ENCODE data around the gene RCL1. TPM values are rescaled to one million over a fixed set of nuclear protein-coding genes. Genes with fewer than 3 reads are reported as not detected.
"Not testable (repeated sequence)": the region's sequence is repeated elsewhere in the genome, so short reads cannot be mapped to it uniquely, and the experiment has no call there.

Gene RCL1
- total RNA-seq, result 34.5 and 36.3 TPM in 2 replicates

DNA sequence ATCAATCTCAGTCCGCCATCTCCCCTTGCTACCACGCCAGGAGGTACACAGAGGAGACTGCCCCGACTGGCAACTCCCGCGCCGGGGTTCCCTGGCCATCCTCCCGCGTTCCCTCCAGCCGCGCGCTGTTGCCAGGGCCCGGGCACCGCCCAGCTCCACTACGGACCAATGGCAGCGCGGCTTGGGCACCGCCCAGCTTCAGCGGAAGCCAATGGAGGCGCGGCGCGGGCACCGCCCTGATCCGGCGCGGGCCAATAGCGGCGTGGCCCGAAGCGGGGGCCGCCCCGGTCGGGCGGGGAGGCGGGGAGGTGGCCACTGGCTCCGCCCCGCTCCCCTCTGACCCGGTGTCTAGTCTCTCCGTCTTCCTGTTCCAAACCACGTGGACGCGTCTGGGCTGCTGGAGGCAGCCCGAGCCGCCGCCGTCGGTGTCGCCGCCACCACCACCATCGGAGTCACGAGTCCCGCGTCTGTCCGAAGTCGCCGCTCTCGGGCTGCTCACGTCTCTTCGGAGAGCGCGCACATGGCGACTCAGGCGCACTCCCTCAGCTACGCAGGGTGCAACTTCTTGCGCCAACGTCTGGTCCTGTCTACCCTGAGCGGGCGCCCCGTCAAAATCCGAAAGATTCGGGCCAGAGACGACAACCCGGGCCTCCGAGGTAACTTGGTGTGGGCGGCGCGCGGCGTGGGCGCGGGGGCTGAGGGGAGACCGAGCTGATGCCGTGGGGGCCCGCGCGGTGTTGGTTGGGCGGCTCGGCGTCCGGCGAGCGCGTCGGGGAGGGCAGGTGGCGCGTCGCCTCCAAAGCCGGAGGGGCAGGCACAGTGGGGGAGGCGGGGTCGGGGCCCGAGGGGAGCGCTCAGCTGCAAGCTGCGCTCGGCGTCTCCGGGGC lies at the start of gene RCL1:
TSS of gene RCL1 (plus strand) at position 373 of the 887 bp plus-strand sequence. CDS start at position 521, 148 bp downstream.
- intact Hi-C loops (cut with micrococcal nuclease), result loop anchor here (1.0 to 2.0 kb wide), 6 partner anchors 40 to 836 kb away; partner anchors contain the start of genes AK3, CDC37L1 and RIC1
- peak within 1 kb of the TSS; percentile 93 for H3K4me3 Mint-ChIP-seq (ENCODE audit: low read depth)
- peaks cover 40% of the 10 kb centered on the region for H3K4me1 Mint-ChIP-seq (ENCODE audit: low read depth)
- H3K36me3 Mint-ChIP-seq (ENCODE audit: low read depth), result peaks cover 22% of the 10 kb centered on the region
- DNase-seq (ENCODE audit: low spot score), result peak; percentile 97
- H3K27me3 Mint-ChIP-seq (ENCODE audit: low read depth), result peaks cover 2% of the 10 kb centered on the region
- H3K27ac Mint-ChIP-seq, result peak within 1 kb of the TSS; percentile 90
- no peaks in the 10 kb centered on the region for H3K9me3 Mint-ChIP-seq

DNA sequence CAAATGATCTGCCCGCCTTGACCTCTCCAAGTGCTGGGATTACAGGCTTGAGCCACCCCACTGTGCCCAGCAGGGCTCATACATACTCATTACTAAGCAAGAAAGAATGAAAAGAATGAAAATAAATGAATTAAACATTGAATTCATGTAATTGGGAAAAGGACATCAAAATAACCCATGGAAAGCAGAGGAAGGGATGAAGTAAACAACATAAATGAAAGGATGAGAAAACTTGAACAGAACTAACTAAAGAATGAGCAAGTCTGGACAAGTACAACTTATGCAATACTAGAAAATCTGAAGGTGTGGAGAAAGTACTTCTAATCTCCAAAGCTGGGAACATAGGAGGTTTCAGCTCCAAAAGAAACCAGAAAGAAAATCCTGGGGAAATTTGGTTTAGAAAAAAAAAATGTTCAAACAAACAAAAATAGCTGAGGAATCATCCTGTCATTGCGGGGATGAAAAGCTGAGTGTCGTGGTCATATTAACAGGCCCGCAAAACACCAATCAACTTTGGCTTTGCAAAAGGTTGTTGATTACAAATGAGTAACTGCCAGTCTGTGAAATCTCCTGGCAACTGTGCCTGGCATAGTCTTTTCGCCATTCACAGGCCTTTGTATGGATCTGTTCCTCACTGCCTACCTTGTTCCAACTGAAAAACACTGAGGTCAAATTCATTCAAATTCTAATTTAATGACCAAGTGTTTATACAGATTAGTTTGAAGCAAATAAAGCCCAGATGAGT lies 49.4 kb upstream of the RCL1 start:
- peaks cover 11% of the 10 kb centered on the region for H3K36me3 Mint-ChIP-seq (ENCODE audit: low read depth)
- H3K27ac Mint-ChIP-seq, result no peak overlapping the region
- DNase-seq (ENCODE audit: low spot score), result no peak
- intact Hi-C loops (cut with micrococcal nuclease), result loop anchor here (5.0 kb wide), 4 partner anchors 81 to 1099 kb away; partner anchors contain the start of genes JAK2, PLGRKT and PLPP6
- H3K9me3 Mint-ChIP-seq, result no peaks in the 10 kb centered on the region
- peaks cover 30% of the 10 kb centered on the region for H3K4me1 Mint-ChIP-seq (ENCODE audit: low read depth)
- H3K4me3 Mint-ChIP-seq (ENCODE audit: low read depth), result no peak overlapping the region
- H3K27me3 Mint-ChIP-seq (ENCODE audit: low read depth), result no peaks in the 10 kb centered on the region

- Mint-ChIP-seq H3K4me1 (ENCODE audit: low read depth) (peaks cover 18% of the 10 kb centered on the region), H3K9me3 (no peaks in the 10 kb centered on the region), H3K4me3 (ENCODE audit: low read depth) (no peak overlapping the region), H3K36me3 (ENCODE audit: low read depth) (no peaks in the 10 kb centered on the region), H3K27ac (no peak overlapping the region), H3K27me3 (ENCODE audit: low read depth) (no peaks in the 10 kb centered on the region)
- intact Hi-C loops (cut with micrococcal nuclease), result no loop called here
- DNase-seq (ENCODE audit: low spot score), result no peak
Observed at GRCh38 chr9:4746278-4747030, 46.3 kb upstream of the RCL1 start.

- Mint-ChIP-seq H3K9me3 (no peaks in the 10 kb centered on the region), H3K36me3 (ENCODE audit: low read depth) (no peaks in the 10 kb centered on the region), H3K27me3 (ENCODE audit: low read depth) (peaks cover 11% of the 10 kb centered on the region), H3K27ac (no peak overlapping the region), H3K4me1 (ENCODE audit: low read depth) (peaks cover 11% of the 10 kb centered on the region), H3K4me3 (ENCODE audit: low read depth) (no peak overlapping the region)
- no peak for DNase-seq (ENCODE audit: low spot score)
- intact Hi-C loops (cut with micrococcal nuclease), result no loop called here
Observed at GRCh38 chr9:4748612-4749011, 44.1 kb upstream of the RCL1 start.

GRCh38 chr9:4750023-4750673 lies 42.6 kb upstream of the RCL1 start:
- Mint-ChIP-seq H3K4me1 (ENCODE audit: low read depth) (peaks cover 12% of the 10 kb centered on the region), H3K9me3 (no peaks in the 10 kb centered on the region), H3K4me3 (ENCODE audit: low read depth) (no peak overlapping the region), H3K36me3 (ENCODE audit: low read depth) (no peaks in the 10 kb centered on the region), H3K27ac (no peak overlapping the region), H3K27me3 (ENCODE audit: low read depth) (peaks cover 12% of the 10 kb centered on the region)
- intact Hi-C loops (cut with micrococcal nuclease), result loop anchor here (10.0 kb wide), 1 partner anchor 145 kb away; no protein-coding TSS in a partner anchor
- no peak for DNase-seq (ENCODE audit: low spot score)

GRCh38 chr9:4754530-4754929 lies 38.2 kb upstream of the RCL1 start:
- DNase-seq (ENCODE audit: low spot score); H3K4me3 Mint-ChIP-seq (ENCODE audit: low read depth); H3K36me3 Mint-ChIP-seq (ENCODE audit: low read depth); H3K4me1 Mint-ChIP-seq (ENCODE audit: low read depth); H3K27ac Mint-ChIP-seq; H3K9me3 Mint-ChIP-seq: not testable (repeated sequence)
- H3K27me3 Mint-ChIP-seq (ENCODE audit: low read depth), result peaks cover 17% of the 10 kb centered on the region
- intact Hi-C loops (cut with micrococcal nuclease), result loop anchor here (10.0 kb wide), 1 partner anchor 150 kb away; no protein-coding TSS in a partner anchor

- H3K4me3 Mint-ChIP-seq (ENCODE audit: low read depth), result no peak overlapping the region
- peaks cover 1% of the 10 kb centered on the region for H3K4me1 Mint-ChIP-seq (ENCODE audit: low read depth)
- peaks cover 17% of the 10 kb centered on the region for H3K27me3 Mint-ChIP-seq (ENCODE audit: low read depth)
- no peak overlapping the region for H3K27ac Mint-ChIP-seq
- DNase-seq (ENCODE audit: low spot score), result no peak
- H3K36me3 Mint-ChIP-seq (ENCODE audit: low read depth), result no peaks in the 10 kb centered on the region
- intact Hi-C loops (cut with micrococcal nuclease), result loop anchor here (5.0 to 10.0 kb wide), 2 partner anchors 150 to 432 kb away; partner anchors contain the start of gene INSL6
- H3K9me3 Mint-ChIP-seq, result no peaks in the 10 kb centered on the region
Observed at GRCh38 chr9:4755026-4755609, 37.6 kb upstream of the RCL1 start.

DNA sequence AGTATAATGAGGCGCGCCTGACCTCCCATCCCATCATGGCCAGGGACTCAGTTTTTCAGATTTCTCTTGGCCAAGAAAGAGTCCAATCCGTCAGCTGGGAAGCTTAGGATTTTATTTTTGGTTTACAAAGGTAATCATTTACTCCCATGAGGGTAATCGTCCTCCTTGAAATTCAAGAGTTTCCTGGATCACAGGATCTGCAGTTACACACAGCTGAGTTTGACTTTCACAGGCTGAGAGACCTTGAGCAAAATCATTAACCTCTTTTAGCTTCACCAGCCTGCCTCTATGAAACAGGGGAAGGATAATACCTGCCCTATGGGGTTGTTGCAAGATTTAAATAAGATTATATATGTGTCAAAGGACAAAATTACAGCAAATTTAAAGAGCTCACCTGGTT lies 36.3 kb upstream of the RCL1 start:
- intact Hi-C loops (cut with micrococcal nuclease), result loop anchor here (5.0 to 10.0 kb wide), 2 partner anchors 152 to 431 kb away; partner anchors contain the start of gene INSL6
- no peak for DNase-seq (ENCODE audit: low spot score)
- Mint-ChIP-seq H3K4me3 (ENCODE audit: low read depth) (no peak overlapping the region), H3K27ac (no peak overlapping the region), H3K9me3 (no peaks in the 10 kb centered on the region), H3K27me3 (ENCODE audit: low read depth) (peaks cover 18% of the 10 kb centered on the region), H3K36me3 (ENCODE audit: low read depth) (no peaks in the 10 kb centered on the region), H3K4me1 (ENCODE audit: low read depth) (peaks cover 1% of the 10 kb centered on the region)

DNA sequence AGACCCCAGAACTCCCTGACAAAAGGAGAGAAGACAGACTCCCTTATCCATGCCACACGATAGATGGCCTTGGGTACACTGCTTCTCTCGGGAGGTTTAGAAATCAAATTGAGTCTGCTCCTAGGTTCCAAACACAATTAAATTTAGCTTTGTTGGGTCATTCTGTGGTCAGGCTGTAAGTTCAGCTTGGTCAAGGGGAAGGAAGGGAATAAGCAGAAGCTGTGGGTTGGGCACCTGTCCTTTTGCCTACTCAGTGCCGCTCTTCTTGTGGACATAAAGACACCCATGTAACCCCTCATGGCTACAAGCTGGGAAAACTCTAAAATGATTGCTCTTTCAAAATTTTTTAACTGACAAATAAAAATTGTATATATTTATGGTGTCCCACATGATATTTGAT lies 32.6 kb upstream of the RCL1 start:
- peaks cover 9% of the 10 kb centered on the region for H3K27me3 Mint-ChIP-seq (ENCODE audit: low read depth)
- peaks cover 12% of the 10 kb centered on the region for H3K4me1 Mint-ChIP-seq (ENCODE audit: low read depth)
- no peak overlapping the region for H3K4me3 Mint-ChIP-seq (ENCODE audit: low read depth)
- DNase-seq (ENCODE audit: low spot score), result no peak
- no peaks in the 10 kb centered on the region for H3K9me3 Mint-ChIP-seq
- H3K27ac Mint-ChIP-seq, result no peak overlapping the region
- intact Hi-C loops (cut with micrococcal nuclease), result loop anchor here (5.0 kb wide), 2 partner anchors 307 to 677 kb away; partner anchors contain the start of gene PLGRKT
- H3K36me3 Mint-ChIP-seq (ENCODE audit: low read depth), result no peaks in the 10 kb centered on the region

DNA sequence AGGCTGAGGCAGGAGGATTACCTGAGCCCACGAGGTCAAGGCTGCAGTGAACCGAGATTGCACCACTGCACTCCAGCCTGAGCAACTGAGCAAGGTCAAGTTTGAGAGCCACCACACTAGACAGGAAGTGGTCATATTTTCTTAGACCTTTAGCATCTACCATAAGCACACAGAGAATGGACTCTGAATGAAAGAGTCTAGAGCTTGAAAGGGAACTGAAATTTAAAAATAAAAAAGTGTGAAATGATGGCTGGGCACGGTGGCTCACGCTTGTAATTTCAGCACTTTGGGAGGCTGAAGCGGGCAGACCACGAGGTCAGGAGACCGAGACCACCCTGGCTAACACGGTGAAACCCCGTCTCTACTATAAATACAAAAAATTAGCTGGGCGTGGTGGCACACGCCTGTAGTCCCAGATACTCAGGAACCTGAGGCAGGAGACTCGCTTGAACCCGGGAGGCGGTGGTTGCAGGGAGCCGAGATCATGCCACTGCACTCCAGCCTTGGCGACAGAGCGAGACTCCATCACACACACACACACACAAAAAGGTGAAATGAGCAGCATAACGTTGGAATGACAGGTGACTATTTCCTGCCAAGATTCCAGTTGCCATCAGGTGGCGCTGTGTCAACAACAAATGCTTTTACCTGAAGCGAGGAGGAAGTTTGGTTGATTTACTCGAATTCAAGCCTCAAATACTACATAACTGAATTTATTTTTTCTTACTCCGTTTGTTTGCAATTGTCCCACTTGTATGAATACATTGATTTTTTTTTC lies 30.4 kb upstream of the RCL1 start:
- H3K9me3 Mint-ChIP-seq, result no peaks in the 10 kb centered on the region
- H3K36me3 Mint-ChIP-seq (ENCODE audit: low read depth), result no peaks in the 10 kb centered on the region
- peak; percentile 72 for DNase-seq (ENCODE audit: low spot score)
- H3K27ac Mint-ChIP-seq, result peak overlapping the region; percentile 78
- H3K27me3 Mint-ChIP-seq (ENCODE audit: low read depth), result peaks cover 9% of the 10 kb centered on the region
- H3K4me1 Mint-ChIP-seq (ENCODE audit: low read depth), result peaks cover 12% of the 10 kb centered on the region
- H3K4me3 Mint-ChIP-seq (ENCODE audit: low read depth), result peak overlapping the region; percentile 63
- intact Hi-C loops (cut with micrococcal nuclease), result loop anchor here (1.0 to 5.0 kb wide), 6 partner anchors 71 to 839 kb away; partner anchors contain the start of gene PLGRKT

Measured in activated T-helper 2 cell treated with anti-CD3 and anti-CD28 coated beads, Interferon-gamma antibody, Interleukin-2, Interleukin-4, amounts not matched to agents 10 μg/mL and 5 μg/mL and 100 μg/mL, durations not matched to agents 14 hours and 24 hours and 36 hours (primary cell).